Aorta (tissue), 5 donors: ENCODE data around the gene USO1. TPM values are rescaled to one million over a fixed set of nuclear protein-coding genes. Genes with fewer than 3 reads are reported as not detected.
"Not testable (repeated sequence)": the region's sequence is repeated elsewhere in the genome, so short reads cannot be mapped to it uniquely, and the experiment has no call there.

Experiments
- ATAC-seq: fragments of 200-7000 bp; cut with Tn5 transposase; one replicate; pipeline ENCODE4 v1.9.1; 2022; ENCODE audit warnings: moderate library complexity; ENCODE audit not compliant: low FRiP score
- DNase-seq, 2 donors: peaks; one replicate each; pipeline ENCODE4 v3.0.0-alpha.2; 2020
- H3K27ac ChIP-seq, 2 donors: one replicate each; pipeline ENCODE4 v1.5.1; 2013; ENCODE audit warnings: low read length in 2 of 2, mild to moderate bottlenecking in 2 of 2, moderate library complexity in 2 of 2, control low read depth in 1 of 2, inconsistent platforms in 1 of 2, low read depth in 1 of 2
- H3K27me3 ChIP-seq, 2 donors: one replicate each; pipeline ENCODE4 v1.6.1; 2013; ENCODE audit warnings: control low read depth in 1 of 2, low read length in 1 of 2, mild to moderate bottlenecking in 1 of 2, moderate library complexity in 1 of 2; ENCODE audit not compliant: insufficient read depth in 2 of 2, control insufficient read depth in 1 of 2
- H3K36me3 ChIP-seq, 2 donors: one replicate each; pipeline ENCODE4 v1.6.1; 2013; ENCODE audit warnings: control low read depth in 1 of 2, low read length in 1 of 2, mild to moderate bottlenecking in 1 of 2; ENCODE audit not compliant: insufficient read depth in 2 of 2, control insufficient read depth in 1 of 2
- H3K4me1 ChIP-seq, 2 donors: one replicate each; pipeline ENCODE4 v1.6.1; 2013; ENCODE audit warnings: low read length in 2 of 2, control low read depth in 1 of 2, mild to moderate bottlenecking in 1 of 2, moderate library complexity in 1 of 2; ENCODE audit not compliant: insufficient read depth in 2 of 2, control insufficient read depth in 1 of 2
- H3K4me3 ChIP-seq, 2 donors: one replicate each; pipeline ENCODE4 v1.5.1; 2013; ENCODE audit warnings: low read length in 2 of 2, control low read depth in 1 of 2, mild to moderate bottlenecking in 1 of 2
- H3K9me3 ChIP-seq: one replicate; pipeline ENCODE4 v1.6.1; 2013; ENCODE audit warnings: mild to moderate bottlenecking, low read length; ENCODE audit not compliant: control insufficient read depth
- WGBS, 2 donors: extraction: QIAGEN DNeasy Blood & Tissue Kit; methylation state at CpG; one replicate each; pipeline ENCODE4 v1.1.7; 2013; 5-methylcytosine and 5-hydroxymethylcytosine counted together
- intact Hi-C, 2 donors: fragments of 100-400 bp; cut with DNase I; formaldehyde crosslinking; loops; one replicate each; pipeline versions ENCODE4 v1.14.2 to v1.15.0; 2022
- polyA plus RNA-seq, 2 donors: library from polyadenylated mRNA; stranded (reverse); fragments of 200-250 nt; gene quantifications; one replicate each; pipeline ENCODE4 v1.2.3, GENCODE V29; 2013
- total RNA-seq, 2 donors: library from RNA; stranded (reverse); fragmentation: NEBNext Ultra II Directional; extraction: Animal tissue kit (Norgen Biotek cat#: 25700); gene quantifications; one replicate each; pipeline ENCODE4 v1.2.1, GENCODE V29; 2021
- donor health status: healthy with polysubstance abuse.
- donor health status: Bipolar disorder and iron deficiency.
- donor health status: DM: no; HTN: no; CAD: no.
- donor health status: DM: no; HTN: no; CAD: no.
- donor health status: DM: yes; HTN: yes; CAD: no.

Gene USO1
- total and polyA plus RNA-seq, 4 donors: 50.6 to 86.6 (median 64.4) TPM

DNA sequence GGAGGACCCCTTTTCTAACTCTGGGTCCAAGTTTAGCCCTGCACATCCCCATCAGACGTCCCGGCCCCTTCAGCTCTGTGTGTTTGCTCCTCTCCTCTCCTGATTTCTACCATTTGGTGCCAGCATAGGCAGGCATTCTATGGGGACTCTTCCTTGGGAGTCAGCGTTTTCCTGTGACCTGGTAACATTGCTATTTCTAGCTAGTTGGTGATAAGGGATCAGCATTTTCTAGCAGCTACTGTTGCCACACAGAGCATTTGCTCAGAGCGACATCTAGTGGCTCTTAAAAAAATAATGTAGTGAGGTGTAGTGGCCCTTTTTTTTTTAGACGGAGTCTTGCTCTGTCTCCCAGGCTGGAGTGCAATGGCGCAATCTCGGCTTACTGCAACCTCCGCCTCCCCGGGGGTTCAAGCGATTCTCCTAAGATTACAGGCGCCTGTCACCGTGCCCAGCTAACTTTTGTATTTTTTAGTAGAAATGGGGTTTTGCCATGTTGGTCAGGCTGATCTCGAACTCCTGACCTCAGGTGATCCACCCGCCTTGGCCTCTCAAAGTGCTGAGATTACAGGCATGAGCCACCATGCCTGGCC lies 123.9 kb downstream of the USO1 start:
- H3K4me3 ChIP-seq, H3K27me3 ChIP-seq, H3K4me1 ChIP-seq, H3K9me3 ChIP-seq, H3K27ac ChIP-seq, H3K36me3 ChIP-seq: not testable (repeated sequence)
- DNase-seq (peak in 1 of 2 donors; percentile 50), ATAC-seq (peak; percentile 87)
- 21 to 24% methylated on average over 14 of the region's 14 CpGs for WGBS, 2 donors
- intact Hi-C loops: loop anchor here in 1 of 2 donors (5.0 to 10.0 kb wide), 2 partner anchors 196 to 213 kb away; partner anchors contain the start of gene CDKL2

DNA sequence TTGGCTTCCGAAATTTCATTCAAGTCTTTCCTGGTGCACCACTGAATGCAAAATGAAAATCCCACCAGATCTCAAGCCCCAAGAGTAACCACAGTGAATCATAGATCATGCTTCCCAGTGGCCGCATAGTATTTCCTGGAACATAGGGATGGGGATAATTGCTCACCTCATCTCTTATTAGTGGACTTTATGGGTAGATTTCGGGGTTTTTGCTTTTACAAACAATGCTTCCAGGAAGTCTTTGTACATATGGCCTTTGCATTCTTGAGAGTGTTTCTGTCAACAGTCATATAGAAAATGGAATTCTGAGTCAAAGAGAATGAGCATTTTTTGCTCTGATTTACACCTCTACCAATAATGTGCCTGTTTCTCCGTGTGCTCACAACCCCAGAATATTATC lies 124.5 kb downstream of the USO1 start:
- 72% methylated on average over 4 of the region's 4 CpGs for WGBS, 2 donors
- intact Hi-C loops: loop anchor here in 1 of 2 donors (5.0 to 10.0 kb wide), 2 partner anchors 197 to 214 kb away; partner anchors contain the start of gene CDKL2
- no peaks in the 10 kb centered on the region for H3K4me1 ChIP-seq
- H3K4me3 ChIP-seq: no peak overlapping the region
- no peaks in the 10 kb centered on the region for H3K9me3 ChIP-seq
- DNase-seq (no peak), ATAC-seq (no peak)
- no peaks in the 10 kb centered on the region for H3K36me3 ChIP-seq
- no peak overlapping the region for H3K27ac ChIP-seq
- H3K27me3 ChIP-seq: no peaks in the 10 kb centered on the region

DNA sequence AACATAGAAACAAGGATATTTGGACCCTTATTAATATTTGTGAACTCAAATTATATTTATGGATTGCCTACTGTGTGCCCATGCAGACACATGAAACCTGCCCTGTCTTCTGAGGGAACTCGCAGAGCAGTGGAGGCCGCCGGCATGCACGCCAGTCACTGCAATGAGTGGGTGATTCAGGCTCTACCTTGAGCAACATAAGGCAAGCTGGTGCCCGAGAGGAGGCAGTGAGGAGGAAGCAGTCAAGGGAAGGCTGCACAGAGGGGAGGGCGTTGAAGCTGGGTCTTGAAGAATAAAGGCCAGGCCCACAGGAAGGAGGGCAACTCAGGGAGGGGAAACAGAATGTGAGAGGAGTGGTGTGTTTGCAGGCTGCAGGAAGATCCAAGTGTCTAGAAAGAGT lies 125.1 kb downstream of the USO1 start:
- no peak for ATAC-seq
- Histone ChIP-seq H3K4me3 (no peak overlapping the region), H3K4me1 (no peaks in the 10 kb centered on the region), H3K9me3 (no peaks in the 10 kb centered on the region), H3K27me3 (no peaks in the 10 kb centered on the region), H3K36me3 (no peaks in the 10 kb centered on the region), H3K27ac (no peak overlapping the region)
- WGBS, 2 donors: 83 to 85% methylated on average over 6 of the region's 6 CpGs
- DNase-seq: no peak
- intact Hi-C loops: loop anchor here in 1 of 2 donors (5.0 to 10.0 kb wide), 2 partner anchors 197 to 215 kb away; partner anchors contain the start of gene CDKL2

- no peaks in the 10 kb centered on the region for H3K27me3 ChIP-seq
- no peaks in the 10 kb centered on the region for H3K4me1 ChIP-seq
- 38 to 86% methylated on average over 1 of the region's 1 CpG for WGBS, 2 donors
- no peak overlapping the region for H3K4me3 ChIP-seq
- no peak overlapping the region for H3K27ac ChIP-seq
- DNase-seq (no peak), ATAC-seq (no peak)
- intact Hi-C loops: no loop called here
- H3K9me3 ChIP-seq: peaks cover 1% of the 10 kb centered on the region
- no peaks in the 10 kb centered on the region for H3K36me3 ChIP-seq
Measured at GRCh38 chr4:75858721-75859120, 134.3 kb downstream of the USO1 start.

DNA sequence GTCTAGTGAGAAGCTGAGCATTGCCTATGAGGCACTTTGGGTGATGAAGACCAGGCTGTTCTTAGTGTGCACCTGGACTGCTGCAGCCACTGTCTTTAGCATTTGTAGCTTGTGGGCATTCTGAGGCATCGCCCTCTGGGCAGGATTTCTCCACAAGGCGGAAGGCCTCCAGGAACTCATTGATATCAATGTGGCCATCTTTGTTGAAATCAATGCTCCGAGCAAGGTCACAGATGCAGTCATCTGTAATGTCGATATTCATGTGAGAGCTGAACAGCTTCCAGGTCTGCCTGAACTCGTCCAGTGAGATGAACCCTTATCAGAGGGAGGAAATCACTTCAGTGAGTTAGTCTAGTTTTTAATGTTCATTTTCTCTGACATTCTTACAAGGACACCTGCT lies 136.2 kb downstream of the USO1 start:
- no peak overlapping the region for H3K4me3 ChIP-seq
- ATAC-seq (no peak), DNase-seq (no peak)
- 85 to 87% methylated on average over 5 of the region's 5 CpGs for WGBS, 2 donors
- H3K36me3 ChIP-seq: no peaks in the 10 kb centered on the region
- no peaks in the 10 kb centered on the region for H3K27me3 ChIP-seq
- H3K4me1 ChIP-seq: no peaks in the 10 kb centered on the region
- H3K27ac ChIP-seq: no peak overlapping the region
- H3K9me3 ChIP-seq: peaks cover 1% of the 10 kb centered on the region
- intact Hi-C loops: no loop called here

Other genes starting within 250 kb of the USO1 start
- gene RCHY1, start 210.2 kb upstream of the USO1 start, total RNA-seq: 10 to 100 TPM; 30.0 to 33.5 TPM
- gene RCHY1, start 210.2 kb upstream of the USO1 start, polyA plus RNA-seq: 10 to 100 TPM; 19.9 to 28.5 TPM
- 10 to 100 TPM; 21.2 to 28.0 TPM for gene THAP6, start 210.1 kb upstream of the USO1 start, total RNA-seq
- gene THAP6, start 210.1 kb upstream of the USO1 start, polyA plus RNA-seq: 10 to 100 TPM in 1 of 2 donors, 1 to 10 TPM in 1; 9.2 to 10.5 TPM
- gene ODAPH, start 168.5 kb upstream of the USO1 start, total RNA-seq: not detected
- gene ODAPH, start 168.5 kb upstream of the USO1 start, polyA plus RNA-seq: not detected
- 1 to 10 TPM; 2.3 to 2.8 TPM for gene CDKL2, start 94.0 kb upstream of the USO1 start, total RNA-seq
- under 1 TPM in 1 of 2 donors, not detected in 1; 0.49 TPM for gene CDKL2, start 94.0 kb upstream of the USO1 start, polyA plus RNA-seq
- 10 to 100 TPM; 99.6 to 99.7 TPM for gene G3BP2, start 51.2 kb upstream of the USO1 start, total RNA-seq
- 10 to 100 TPM; 36.7 to 38.6 TPM for gene G3BP2, start 51.2 kb upstream of the USO1 start, polyA plus RNA-seq
- gene PPEF2, start 177.9 kb downstream of the USO1 start, total RNA-seq: under 1 TPM; 0.32 to 0.36 TPM
- under 1 TPM in 1 of 2 donors, not detected in 1; 0.15 TPM for gene PPEF2, start 177.9 kb downstream of the USO1 start, polyA plus RNA-seq
- 10 to 100 TPM; 24.9 to 41.4 TPM for gene NAAA, start 216.4 kb downstream of the USO1 start, total RNA-seq
- gene NAAA, start 216.4 kb downstream of the USO1 start, polyA plus RNA-seq: 10 to 100 TPM; 24.8 to 28.2 TPM